Peyer's patch (tissue), 4 donors: Measurements from ENCODE around the gene IQCH.

Experiments
- POLR2A ChIP-seq, 2 donors: fragments of 450-650 bp; IDR thresholded peaks; one replicate each; pipeline ENCODE4 v1.5.1; 2017; ENCODE audit warnings: antibody characterized with exemption in 2 of 2, mild to moderate bottlenecking in 2 of 2, moderate library complexity in 2 of 2
- TF ChIP-seq, protein P1 (sequence below), 6 experiments: fragments of 450-650 bp in 4 of 6; fragments of 200-600 bp in 2 of 6; sonication (generic) in 1 of 6; IDR thresholded peaks; one replicate each; pipeline ENCODE4 v1.5.1; 2017 to 2019; ENCODE audit warnings: antibody characterized with exemption in 6 of 6, mild to moderate bottlenecking in 3 of 6, moderate library complexity in 1 of 6

DNA sequence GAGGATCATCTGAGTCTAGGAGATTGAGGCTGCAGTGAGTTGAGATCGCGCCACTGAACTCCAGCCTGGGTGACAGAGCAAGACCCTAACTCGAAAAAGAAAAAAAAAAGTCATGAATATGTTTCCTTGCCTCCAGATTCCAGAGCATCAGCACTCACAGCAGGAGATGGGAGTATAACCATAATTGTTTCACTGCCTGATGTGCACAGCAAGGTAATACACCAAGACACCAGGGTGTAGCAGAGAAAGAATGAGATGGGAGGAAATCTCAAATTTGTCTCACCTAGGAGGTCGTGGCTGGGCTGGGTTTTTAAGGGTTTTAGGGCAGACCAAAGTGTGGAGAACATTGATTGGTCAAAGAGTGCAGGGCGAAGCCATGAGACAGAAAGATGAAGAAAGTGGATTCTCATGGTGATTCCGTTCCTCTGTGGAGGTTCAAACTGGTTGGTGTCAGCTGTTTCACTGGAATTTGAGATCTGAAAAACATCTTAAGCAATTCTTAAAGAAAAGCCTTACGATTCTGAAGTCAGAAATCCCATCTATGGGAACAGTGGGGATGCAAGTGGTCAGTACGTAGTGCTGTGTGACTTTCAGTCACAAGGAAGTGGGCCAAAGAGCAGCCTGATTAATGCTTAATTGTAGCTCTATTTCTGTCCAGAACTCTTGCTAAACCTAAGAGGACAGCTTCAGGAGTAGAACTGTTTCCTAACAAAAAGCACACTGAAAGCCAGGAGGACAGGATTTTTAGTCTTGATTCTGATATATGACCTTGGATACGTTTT is 258.5 kb downstream of the IQCH start:
- TF ChIP-seq, protein P1, sequence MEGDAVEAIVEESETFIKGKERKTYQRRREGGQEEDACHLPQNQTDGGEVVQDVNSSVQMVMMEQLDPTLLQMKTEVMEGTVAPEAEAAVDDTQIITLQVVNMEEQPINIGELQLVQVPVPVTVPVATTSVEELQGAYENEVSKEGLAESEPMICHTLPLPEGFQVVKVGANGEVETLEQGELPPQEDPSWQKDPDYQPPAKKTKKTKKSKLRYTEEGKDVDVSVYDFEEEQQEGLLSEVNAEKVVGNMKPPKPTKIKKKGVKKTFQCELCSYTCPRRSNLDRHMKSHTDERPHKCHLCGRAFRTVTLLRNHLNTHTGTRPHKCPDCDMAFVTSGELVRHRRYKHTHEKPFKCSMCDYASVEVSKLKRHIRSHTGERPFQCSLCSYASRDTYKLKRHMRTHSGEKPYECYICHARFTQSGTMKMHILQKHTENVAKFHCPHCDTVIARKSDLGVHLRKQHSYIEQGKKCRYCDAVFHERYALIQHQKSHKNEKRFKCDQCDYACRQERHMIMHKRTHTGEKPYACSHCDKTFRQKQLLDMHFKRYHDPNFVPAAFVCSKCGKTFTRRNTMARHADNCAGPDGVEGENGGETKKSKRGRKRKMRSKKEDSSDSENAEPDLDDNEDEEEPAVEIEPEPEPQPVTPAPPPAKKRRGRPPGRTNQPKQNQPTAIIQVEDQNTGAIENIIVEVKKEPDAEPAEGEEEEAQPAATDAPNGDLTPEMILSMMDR (IDR thresholded peaks at IDR 0.05) = no peak
- no peak for TF ChIP-seq POLR2A (IDR thresholded peaks at IDR 0.05)
